ENCODE results near the gene L2HGDH.

- TF ChIP-seq CTCF (conservative IDR thresholded peaks at IDR 0.05; ENCODE audit: low read depth, low read length) (peak; percentile 52), POLR2A (IDR thresholded peaks at IDR 0.05; ENCODE audit: low read depth, low read length) (no peak), RAD21 (IDR thresholded peaks at IDR 0.05; ENCODE audit: low read length) (peak; percentile 58), MXI1 (IDR thresholded peaks at IDR 0.05; ENCODE audit: borderline replicate concordance, low read depth, low read length) (no peak), SMC3 (IDR thresholded peaks at IDR 0.05; ENCODE audit: low read depth, low read length) (peak; percentile 16; the same call in 1 of the 2 replicates)
Observed at GRCh38 chr14:50342221-50343078, 30.4 kb upstream of the L2HGDH start.

All from IMR-90 (cell line).